ENCODE results near the gene NEUROG2.
"Not testable (repeated sequence)": the region's sequence is repeated elsewhere in the genome, so short reads cannot be mapped to it uniquely, and the experiment has no call there.

NEUROG2 gene

DNA sequence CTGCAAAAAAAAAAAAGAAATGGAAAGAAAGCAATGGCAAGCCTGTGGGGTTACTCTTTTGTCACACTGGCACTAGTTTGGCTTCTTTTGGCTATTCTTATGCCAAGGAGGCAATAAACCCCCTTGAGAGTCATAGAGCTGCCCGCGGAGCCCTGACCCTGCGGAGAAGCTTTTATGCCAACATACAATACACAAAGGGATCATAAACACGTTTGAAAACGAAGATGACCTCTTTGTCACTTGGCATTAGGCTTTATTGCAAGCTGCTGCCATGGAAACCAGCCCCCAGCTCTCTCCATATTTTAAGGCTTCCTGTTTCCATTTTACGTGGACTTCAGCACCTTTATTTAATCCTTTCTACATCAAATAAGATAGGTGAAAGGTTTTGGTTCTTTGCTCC lies 7.6 kb downstream of the NEUROG2 start:
- Histone ChIP-seq H3K9me3 (ENCODE audit: insufficient read depth, low read length) (no peaks in the 10 kb centered on the region), H4K20me1 (ENCODE audit: insufficient read depth, low read length) (no peaks in the 10 kb centered on the region), H3K79me2 (ENCODE audit: low read length) (no peaks in the 10 kb centered on the region), H3K36me3 (replicated peaks; ENCODE audit: low read depth, low read length) (no peaks in the 10 kb centered on the region), H3K4me2 (ENCODE audit: low read length) (no peak overlapping the region), H3K27ac (ENCODE audit: low read length) (no peak overlapping the region), H3K4me1 (ENCODE audit: low read length) (no peaks in the 10 kb centered on the region), H3K27me3 (ENCODE audit: low read depth, low read length) (peaks cover 24% of the 10 kb centered on the region), H2AFZ (ENCODE audit: low read depth, low read length) (no peak overlapping the region), H3K4me3 (ENCODE audit: low read length) (no peak overlapping the region), H3K9ac (ENCODE audit: low read length) (no peak overlapping the region)
- TF ChIP-seq, protein P1, sequence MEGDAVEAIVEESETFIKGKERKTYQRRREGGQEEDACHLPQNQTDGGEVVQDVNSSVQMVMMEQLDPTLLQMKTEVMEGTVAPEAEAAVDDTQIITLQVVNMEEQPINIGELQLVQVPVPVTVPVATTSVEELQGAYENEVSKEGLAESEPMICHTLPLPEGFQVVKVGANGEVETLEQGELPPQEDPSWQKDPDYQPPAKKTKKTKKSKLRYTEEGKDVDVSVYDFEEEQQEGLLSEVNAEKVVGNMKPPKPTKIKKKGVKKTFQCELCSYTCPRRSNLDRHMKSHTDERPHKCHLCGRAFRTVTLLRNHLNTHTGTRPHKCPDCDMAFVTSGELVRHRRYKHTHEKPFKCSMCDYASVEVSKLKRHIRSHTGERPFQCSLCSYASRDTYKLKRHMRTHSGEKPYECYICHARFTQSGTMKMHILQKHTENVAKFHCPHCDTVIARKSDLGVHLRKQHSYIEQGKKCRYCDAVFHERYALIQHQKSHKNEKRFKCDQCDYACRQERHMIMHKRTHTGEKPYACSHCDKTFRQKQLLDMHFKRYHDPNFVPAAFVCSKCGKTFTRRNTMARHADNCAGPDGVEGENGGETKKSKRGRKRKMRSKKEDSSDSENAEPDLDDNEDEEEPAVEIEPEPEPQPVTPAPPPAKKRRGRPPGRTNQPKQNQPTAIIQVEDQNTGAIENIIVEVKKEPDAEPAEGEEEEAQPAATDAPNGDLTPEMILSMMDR (IDR thresholded peaks at IDR 0.05; ENCODE audit: low read depth, low read length), result no peak
- no peak for TF ChIP-seq EZH2phosphoT487 (IDR thresholded peaks at IDR 0.05; ENCODE audit: low read depth)

DNA sequence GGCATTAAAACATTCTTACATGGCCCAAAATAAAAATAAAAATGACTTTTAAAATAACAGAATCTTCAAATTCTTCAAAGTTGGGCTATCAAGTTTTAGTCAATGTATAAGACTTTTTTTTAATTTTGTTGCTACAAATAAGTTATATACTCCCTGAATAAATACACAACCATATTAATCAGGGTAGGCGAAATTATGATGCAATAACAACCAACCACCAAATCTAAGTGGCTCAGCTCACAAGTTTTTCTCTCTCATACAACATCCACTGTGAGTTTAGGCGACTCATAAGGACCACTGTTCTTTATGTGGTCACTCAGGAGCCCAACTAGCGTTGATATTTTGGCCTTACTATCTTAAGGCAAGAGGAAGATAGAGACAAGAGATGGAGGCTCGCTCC lies 11.2 kb downstream of the NEUROG2 start:
- no peak for TF ChIP-seq EZH2phosphoT487 (IDR thresholded peaks at IDR 0.05; ENCODE audit: low read depth)
- TF ChIP-seq, protein P1 (IDR thresholded peaks at IDR 0.05; ENCODE audit: low read depth, low read length), result no peak
- H3K79me2 ChIP-seq (ENCODE audit: low read length), result no peaks in the 10 kb centered on the region
- no peaks in the 10 kb centered on the region for H3K36me3 ChIP-seq (replicated peaks; ENCODE audit: low read depth, low read length)
- H3K4me2 ChIP-seq (ENCODE audit: low read length), result no peak overlapping the region
- H4K20me1 ChIP-seq (ENCODE audit: insufficient read depth, low read length), result no peaks in the 10 kb centered on the region
- H3K27me3 ChIP-seq (ENCODE audit: low read depth, low read length), result peaks cover 8% of the 10 kb centered on the region
- H3K9me3 ChIP-seq (ENCODE audit: insufficient read depth, low read length), result no peaks in the 10 kb centered on the region
- no peak overlapping the region for H3K9ac ChIP-seq (ENCODE audit: low read length)
- no peak overlapping the region for H3K4me3 ChIP-seq (ENCODE audit: low read length)
- no peak overlapping the region for H3K27ac ChIP-seq (ENCODE audit: low read length)
- no peaks in the 10 kb centered on the region for H3K4me1 ChIP-seq (ENCODE audit: low read length)
- H2AFZ ChIP-seq (ENCODE audit: low read depth, low read length), result no peak overlapping the region

DNA sequence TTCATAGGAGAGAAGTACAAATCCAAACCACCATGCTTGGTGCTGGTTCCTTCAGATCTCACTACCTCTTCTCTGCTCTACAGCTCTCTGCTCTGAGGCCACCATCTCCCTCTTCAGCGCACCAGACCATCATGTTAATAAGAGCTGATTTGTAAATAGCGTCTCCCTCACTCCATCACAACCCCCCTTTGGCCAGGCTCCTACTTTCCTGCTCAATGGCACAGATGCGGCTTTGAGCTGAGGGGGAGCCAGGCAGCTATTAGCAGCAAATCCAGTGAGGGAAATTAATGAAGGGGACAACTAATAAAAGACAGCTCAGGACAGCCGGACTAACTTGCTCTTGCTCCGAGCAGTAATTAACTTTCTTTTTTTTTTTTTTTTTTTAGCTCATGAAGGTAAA lies 13.1 kb downstream of the NEUROG2 start:
- H3K79me2 ChIP-seq (ENCODE audit: low read length), result no peaks in the 10 kb centered on the region
- H3K4me3 ChIP-seq (ENCODE audit: low read length), result no peak overlapping the region
- H3K9me3 ChIP-seq (ENCODE audit: insufficient read depth, low read length), result no peaks in the 10 kb centered on the region
- TF ChIP-seq, protein P1 (IDR thresholded peaks at IDR 0.05; ENCODE audit: low read depth, low read length), result no peak
- TF ChIP-seq EZH2phosphoT487 (IDR thresholded peaks at IDR 0.05; ENCODE audit: low read depth), result no peak
- no peaks in the 10 kb centered on the region for H3K4me1 ChIP-seq (ENCODE audit: low read length)
- no peaks in the 10 kb centered on the region for H4K20me1 ChIP-seq (ENCODE audit: insufficient read depth, low read length)
- H3K36me3 ChIP-seq (replicated peaks; ENCODE audit: low read depth, low read length), result no peaks in the 10 kb centered on the region
- H2AFZ ChIP-seq (ENCODE audit: low read depth, low read length), result no peak overlapping the region
- H3K9ac ChIP-seq (ENCODE audit: low read length), result no peak overlapping the region
- no peak overlapping the region for H3K4me2 ChIP-seq (ENCODE audit: low read length)
- H3K27ac ChIP-seq (ENCODE audit: low read length), result no peak overlapping the region
- peaks cover 4% of the 10 kb centered on the region for H3K27me3 ChIP-seq (ENCODE audit: low read depth, low read length)

DNA sequence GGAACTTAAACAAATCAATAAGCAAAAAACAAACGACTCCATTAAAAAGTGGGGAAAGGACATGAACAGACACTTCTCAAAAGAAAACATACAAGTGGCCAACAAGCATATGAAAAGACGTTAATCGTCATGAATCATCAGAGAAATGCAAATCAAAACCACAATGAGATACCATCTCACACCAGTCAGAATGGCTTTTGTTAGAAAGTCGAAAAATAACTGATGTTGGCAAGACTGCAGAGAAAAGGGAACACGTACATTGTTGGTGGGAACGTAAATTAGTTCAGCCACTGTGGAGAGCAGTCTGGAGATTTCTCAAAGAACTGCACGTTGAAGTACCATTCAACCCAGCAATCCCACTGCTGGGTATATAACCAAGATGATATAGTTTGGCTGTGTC lies 23.7 kb downstream of the NEUROG2 start:
- Histone ChIP-seq H3K9ac (ENCODE audit: low read length) (no peak overlapping the region), H3K4me1 (ENCODE audit: low read length) (no peaks in the 10 kb centered on the region), H3K79me2 (ENCODE audit: low read length) (no peaks in the 10 kb centered on the region), H2AFZ (ENCODE audit: low read depth, low read length) (no peak overlapping the region), H4K20me1 (ENCODE audit: insufficient read depth, low read length) (no peaks in the 10 kb centered on the region), H3K36me3 (replicated peaks; ENCODE audit: low read depth, low read length) (no peaks in the 10 kb centered on the region), H3K27me3 (ENCODE audit: low read depth, low read length) (no peaks in the 10 kb centered on the region), H3K9me3 (ENCODE audit: insufficient read depth, low read length) (no peaks in the 10 kb centered on the region), H3K4me2 (ENCODE audit: low read length) (no peak overlapping the region), H3K27ac (ENCODE audit: low read length) (no peak overlapping the region), H3K4me3 (ENCODE audit: low read length) (no peak overlapping the region)
- TF ChIP-seq, protein P1 (IDR thresholded peaks at IDR 0.05; ENCODE audit: low read depth, low read length), result no peak
- TF ChIP-seq EZH2phosphoT487 (IDR thresholded peaks at IDR 0.05; ENCODE audit: low read depth), result no peak

DNA sequence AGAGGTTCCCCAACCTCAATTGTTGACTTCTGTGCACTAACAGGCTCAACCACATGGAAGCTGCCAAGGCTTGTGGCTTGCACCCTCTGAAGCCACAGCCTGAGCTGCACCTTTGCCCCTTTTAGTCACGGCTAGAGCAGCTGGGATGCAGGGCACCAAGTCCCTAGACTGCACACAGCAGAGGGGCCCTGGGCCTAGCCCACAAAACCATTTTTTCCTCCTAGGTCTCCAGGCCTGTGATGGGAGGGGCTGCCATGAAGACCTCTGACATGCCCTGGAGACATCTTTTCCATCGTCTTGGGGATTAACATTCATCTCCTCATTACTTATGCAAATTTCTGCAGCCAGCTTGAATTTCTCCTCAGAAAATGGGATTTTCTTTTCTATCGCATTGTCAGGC lies 25.2 kb downstream of the NEUROG2 start:
- H4K20me1 ChIP-seq (ENCODE audit: insufficient read depth, low read length); H3K27ac ChIP-seq (ENCODE audit: low read length); H2AFZ ChIP-seq (ENCODE audit: low read depth, low read length); H3K79me2 ChIP-seq (ENCODE audit: low read length); H3K9me3 ChIP-seq (ENCODE audit: insufficient read depth, low read length); H3K36me3 ChIP-seq (replicated peaks; ENCODE audit: low read depth, low read length); H3K4me3 ChIP-seq (ENCODE audit: low read length); H3K9ac ChIP-seq (ENCODE audit: low read length); H3K27me3 ChIP-seq (ENCODE audit: low read depth, low read length); H3K4me1 ChIP-seq (ENCODE audit: low read length); H3K4me2 ChIP-seq (ENCODE audit: low read length): not testable (repeated sequence)
